GM12878 (cell line): ENCODE data around the gene FBXO39. TPM values are rescaled to one million over a fixed set of nuclear protein-coding genes. Genes with fewer than 3 reads are reported as not detected.
"Not testable (repeated sequence)": the region's sequence is repeated elsewhere in the genome, so short reads cannot be mapped to it uniquely, and the experiment has no call there.

Experiments used
- ATAC-seq: fragments of 200-7000 bp; cut with Tn5 transposase; 3 replicates; pipeline ENCODE4 v1.9.1; 2020; ENCODE audit warnings: mild to moderate bottlenecking, moderate library complexity
- BruUV-seq: library from RNA; stranded (reverse); fragments of 400-500 nt; replicated peaks from 2 replicates; lab custom pipeline; 2021; lab: Mats Ljungman, UMichigan
- CTCF ChIA-PET: fragments of 300-600 bp; sonication (Branson Sonifier 250); formaldehyde crosslinking; extraction: SDS; loops from one replicate; lab custom pipeline; 2021; ENCODE audit warnings: inconsistent platforms; lab: Yijun Ruan, JAX
- POLR2A ChIA-PET: fragments of 350-600 bp; formaldehyde crosslinking; extraction: SDS; loops from one replicate; lab custom pipeline; 2021; ENCODE audit warnings: inconsistent platforms; lab: Charles Lee
- RAD21 ChIA-PET: fragments of 300-600 bp; sonication (Branson Sonifier 250); formaldehyde crosslinking; loops from one replicate; lab custom pipeline; 2023; ENCODE audit warnings: antibody characterized with exemption; ENCODE audit not compliant: unreplicated experiment; lab: Charles Lee
- SMC1A ChIA-PET: fragments of 300-600 bp; sonication (Branson Sonifier 250); formaldehyde crosslinking; loops from one replicate; lab custom pipeline; 2023; ENCODE audit not compliant: unreplicated experiment, uncharacterized antibody; lab: Charles Lee
- DNase-seq: peaks from one replicate; pipeline ENCODE4 v3.0.0-alpha.2; 2011; ENCODE audit warnings: low read depth, low spot score
- FAIRE-seq: peaks from 3 replicates; lab custom pipeline; 2011; peaks lifted over from hg19 to GRCh38; lab: Jason Lieb, UNC
- H2AFZ ChIP-seq: 2 replicates; pipeline ENCODE4 v1.6.0; 2011; ENCODE audit warnings: low read depth, low read length, control low read depth; ENCODE audit not compliant: control insufficient read depth
- H3K27ac ChIP-seq: 2 replicates; pipeline ENCODE4 v1.5.1; 2011; ENCODE audit warnings: control low read depth; ENCODE audit not compliant: control insufficient read depth, insufficient read depth
- H3K27me3 ChIP-seq, 2 experiments: replicated peaks in 1 of 2; 2 replicates each; pipeline versions ENCODE4 v1.6.0 to v1.6.1; 2011; ENCODE audit warnings: low read length in 1 of 2; ENCODE audit not compliant: control insufficient read depth in 2 of 2, insufficient read depth in 2 of 2
- H3K36me3 ChIP-seq, 2 experiments: 2 replicates each; pipeline ENCODE4 v1.5.1; 2011; ENCODE audit warnings: low read length in 1 of 2; ENCODE audit not compliant: control insufficient read depth in 2 of 2, insufficient read depth in 2 of 2
- H3K4me1 ChIP-seq: 2 replicates; pipeline ENCODE4 v1.6.1; 2011; ENCODE audit warnings: mild to moderate bottlenecking, low read length, moderate library complexity, mixed read lengths; ENCODE audit not compliant: control insufficient read depth, insufficient read depth
- H3K4me2 ChIP-seq: 2 replicates; pipeline ENCODE4 v1.6.0; 2011; ENCODE audit warnings: control low read depth; ENCODE audit not compliant: control insufficient read depth, insufficient read depth
- H3K4me3 ChIP-seq: fragments of 200-600 bp; sonication (generic); 2 replicates; pipeline ENCODE4 v1.5.1; 2016
- H3K79me2 ChIP-seq: 2 replicates; pipeline ENCODE4 v1.6.0; 2011; ENCODE audit warnings: low read length; ENCODE audit not compliant: control insufficient read depth, insufficient read depth
- H3K9ac ChIP-seq: 2 replicates; pipeline ENCODE4 v1.8.0; 2011; ENCODE audit warnings: low read length, control low read depth, mixed read lengths; ENCODE audit not compliant: control insufficient read depth, insufficient read depth
- H3K9me3 ChIP-seq: replicated peaks from 3 replicates; pipeline ENCODE4 v1.5.1; 2011; ENCODE audit warnings: mild to moderate bottlenecking, low read length; ENCODE audit not compliant: control insufficient read depth, insufficient read depth
- H4K20me1 ChIP-seq: 2 replicates; pipeline ENCODE4 v1.6.0; 2011; ENCODE audit not compliant: control insufficient read depth, insufficient read depth
- ASH2L ChIP-seq: fragments of 300-600, 200-600 bp; sonication (generic); IDR thresholded peaks from 2 replicates; pipeline ENCODE4 v1.6.1; 2017; ENCODE audit warnings: low read depth, mild to moderate bottlenecking, borderline replicate concordance
- ESRRA ChIP-seq: IDR thresholded peaks from 2 replicates; pipeline ENCODE4 v1.6.1; 2012; ENCODE audit warnings: mild to moderate bottlenecking, low read length, improper control_type of control experiment
- FOS ChIP-seq: IDR thresholded peaks from 3 replicates; pipeline ENCODE4 v1.6.1; 2011; ENCODE audit warnings: borderline replicate concordance; ENCODE audit not compliant: insufficient read length; ENCODE audit errors: extremely low read depth
- POU2F2 ChIP-seq: IDR thresholded peaks from 3 replicates; pipeline ENCODE4 v1.6.1; 2011; ENCODE audit warnings: low read depth, mild to moderate bottlenecking, low read length, borderline replicate concordance
- ZBTB33 ChIP-seq: fragments of 450-650 bp; IDR thresholded peaks from 2 replicates; pipeline ENCODE4 v1.6.1; 2017; ENCODE audit warnings: mild to moderate bottlenecking
- WGBS: methylation state at CpG from one replicate; pipeline ENCODE4 v1.1.6; 2016; ENCODE audit warnings: low lambda C conversion rate; ENCODE audit not compliant: insufficient replicate concordance, insufficient coverage; ENCODE audit errors: missing lambda C conversion rate; 5-methylcytosine and 5-hydroxymethylcytosine counted together
- in situ Hi-C: fragments of 300-500 bp; cut with MboI; formaldehyde crosslinking; loops from 9 replicates; pipeline ENCODE4 v1.14.3; 2018; ENCODE audit warnings: mixed read lengths
- intact Hi-C: fragments of 100-400 bp; cut with micrococcal nuclease; formaldehyde crosslinking; loops from one replicate; pipeline ENCODE4 v1.14.2; 2022; ENCODE audit not compliant: unreplicated experiment
- polyA plus RNA-seq, 11 experiments: library from polyadenylated mRNA; depleted of rRNA in 4 of 11; unstranded in 6 of 11; stranded (reverse) in 5 of 11; fragments of >200 nt; fragmentation: Nextera tagmentation in 4 of 11; fragmentation: Illumina TruSeq in 1 of 11; extraction: Ambion mirVana in 4 of 11; extraction: Trizol in 1 of 11; gene quantifications; 1 replicate in 1 of 11; 2 replicates in 10 of 11; pipeline versions ENCODE4 v1.2.1 to v1.2.3, GENCODE V29; 2011 to 2016; ENCODE audit warnings: inconsistent platforms in 2 of 11, missing spikeins in 2 of 11, low read depth in 1 of 11
- total RNA-seq, 4 experiments: library from RNA; depleted of rRNA in 3 of 4; stranded (reverse); fragments of >200 nt in 3 of 4; fragmentation: Illumina TruSeq in 1 of 4; extraction: Trizol in 1 of 4; gene quantifications; 2 replicates each; pipeline versions ENCODE4 v1.2.1 to v1.2.3, GENCODE V29; 2013 to 2021

FBXO39 gene
- total and polyA plus RNA-seq, 10 of the 15 experiments (the other 5 are each of a cell fraction or from before 2014, with no cell fraction given): 0.05 to 0.62 (median 0.16) TPM; not detected in 6

GRCh38 chr17:6729531-6729930, 46.5 kb upstream of the FBXO39 start (continued):
- no peak for TF ChIP-seq ESRRA
- TF ChIP-seq ASH2L: no peak
- no peak for TF ChIP-seq FOS
- TF ChIP-seq POU2F2: no peak
- TF ChIP-seq ZBTB33: no peak

GRCh38 chr17:6746665-6747064, 29.4 kb upstream of the FBXO39 start:
- H3K27ac ChIP-seq, H3K4me1 ChIP-seq, in situ Hi-C loops, CTCF ChIA-PET, intact Hi-C loops, H3K4me2 ChIP-seq, DNase-seq, H4K20me1 ChIP-seq, FAIRE-seq, H3K27me3 ChIP-seq, POLR2A ChIA-PET, ATAC-seq, SMC1A ChIA-PET, H3K9ac ChIP-seq, BruUV-seq, H3K4me3 ChIP-seq, RAD21 ChIA-PET, H3K79me2 ChIP-seq, H3K9me3 ChIP-seq, H3K36me3 ChIP-seq, H2AFZ ChIP-seq: not testable (repeated sequence)
- 72% methylated on average over 6 of the region's 6 CpGs for WGBS
